ENCODE data around the gene ACP7. TPM values are rescaled to one million over a fixed set of nuclear protein-coding genes. Genes with fewer than 3 reads are reported as not detected.
A peak's percentile ranks its signal among the peaks of the same experiment; 100 is the strongest.

The ACP7 gene
- total and polyA plus RNA-seq, 2 donors (not counting 3 experiments of a cell fraction or from before 2014, with no cell fraction given), result 0.04 to 0.49 TPM

DNA sequence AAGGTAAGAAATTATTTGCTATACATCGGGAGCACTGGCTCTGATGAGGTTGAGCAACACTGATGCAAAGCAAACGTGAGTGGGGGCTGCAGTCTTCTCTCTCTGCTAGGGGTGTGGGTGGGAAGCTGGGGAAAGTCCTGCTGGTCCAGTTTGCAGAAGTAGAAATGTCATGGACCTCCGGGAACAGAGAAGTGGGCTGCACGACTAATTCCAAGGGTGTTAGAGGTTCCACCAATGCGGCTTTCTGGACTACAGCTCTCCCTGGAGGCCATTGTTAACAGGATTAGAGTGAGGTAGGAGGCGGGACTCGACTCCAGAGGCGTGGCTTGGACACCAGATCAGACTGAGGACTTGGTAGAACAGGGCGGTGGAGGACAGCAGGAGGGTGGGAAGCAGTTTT, 46.1 kb upstream of the ACP7 start:
- Histone ChIP-seq H3K9ac (replicated peaks; ENCODE audit: extremely low read depth, insufficient read depth, low read length) (no peak overlapping the region), H3K4me2 (ENCODE audit: insufficient read depth, low read length) (no peak overlapping the region), H3K4me1 (ENCODE audit: control insufficient read depth, extremely low read depth, insufficient read depth, low read length) (no peaks in the 10 kb centered on the region), H4K20me1 (replicated peaks; ENCODE audit: control insufficient read depth, extremely low read depth, insufficient read depth, low read length) (no peaks in the 10 kb centered on the region), H3K27me3 (ENCODE audit: control insufficient read depth in 2 of 2, insufficient read depth in 2 of 2, low read length in 2 of 2) (no peaks in the 10 kb centered on the region), H3K79me2 (ENCODE audit: control insufficient read depth, insufficient read depth, low read length) (no peaks in the 10 kb centered on the region), H3K4me3 (replicated peaks in 1 of 3; ENCODE audit: insufficient read depth in 1 of 3, low read depth in 1 of 3, low read length in 3 of 3) (no peak overlapping the region), H3K36me3 (ENCODE audit: control insufficient read depth in 2 of 2, extremely low read depth in 1 of 2, insufficient read depth in 2 of 2, low read length in 2 of 2) (no peaks in the 10 kb centered on the region), H3K27ac (ENCODE audit: insufficient read depth, low read depth, low read length) (no peak overlapping the region), H3K9me1 (replicated peaks; ENCODE audit: control insufficient read depth, extremely low read depth, insufficient read depth, low read length) (no peaks in the 10 kb centered on the region), H2AFZ (ENCODE audit: low read depth, low read length) (peak overlapping the region; percentile 43), H3K9me3 (replicated peaks; ENCODE audit: control insufficient read depth, insufficient read depth, low read length) (no peaks in the 10 kb centered on the region)
- intact Hi-C loops (cut with micrococcal nuclease) (loop anchor here (1.0 kb wide), 1 partner anchor 76 kb away; no protein-coding TSS in a partner anchor), dilution Hi-C loops (cut with MboI; ENCODE audit: extremely low pct_ligation_motif_present, low sequenced_read_pairs) (no loop called here)
- FAIRE-seq (peak; percentile 94), DNase-seq (ENCODE audit: low read depth, low spot score) (peak; percentile 55)
- TF ChIP-seq JUN (IDR thresholded peaks at IDR 0.05; ENCODE audit: borderline replicate concordance, insufficient read depth, insufficient read length, low read depth), result no peak
- TF ChIP-seq CTCF (IDR thresholded peaks at IDR 0.05; ENCODE audit: extremely low read depth in 1 of 2, insufficient read depth in 1 of 2, low read depth in 1 of 2, low read length in 2 of 2), result peak in 1 of 2 donors; percentile 24
- no TSS peak for BruUV-seq (replicated peaks)
- ChIA-PET CTCF (interaction anchor here (0.6 to 4.3 kb wide), 11 partner anchors 14 to 635 kb away, joined by 3 to 37 read pairs (median 4); partner anchors contain the start of genes FAM98C and FBXO17), POLR2A (no interaction called here)

GRCh38 chr19:39045506-39045905, 38.7 kb upstream of the ACP7 start:
- no TSS peak for BruUV-seq (replicated peaks)
- Histone ChIP-seq H3K27ac (ENCODE audit: insufficient read depth, low read depth, low read length) (no peak overlapping the region), H3K4me1 (ENCODE audit: control insufficient read depth, extremely low read depth, insufficient read depth, low read length) (no peaks in the 10 kb centered on the region), H3K4me2 (ENCODE audit: insufficient read depth, low read length) (no peak overlapping the region), H3K36me3 (ENCODE audit: control insufficient read depth in 2 of 2, extremely low read depth in 1 of 2, insufficient read depth in 2 of 2, low read length in 2 of 2) (no peaks in the 10 kb centered on the region), H3K9me3 (replicated peaks; ENCODE audit: control insufficient read depth, insufficient read depth, low read length) (no peaks in the 10 kb centered on the region), H3K4me3 (replicated peaks in 1 of 3; ENCODE audit: insufficient read depth in 1 of 3, low read depth in 1 of 3, low read length in 3 of 3) (no peak overlapping the region), H3K9ac (replicated peaks; ENCODE audit: extremely low read depth, insufficient read depth, low read length) (no peak overlapping the region), H3K9me1 (replicated peaks; ENCODE audit: control insufficient read depth, extremely low read depth, insufficient read depth, low read length) (no peaks in the 10 kb centered on the region), H4K20me1 (replicated peaks; ENCODE audit: control insufficient read depth, extremely low read depth, insufficient read depth, low read length) (no peaks in the 10 kb centered on the region), H2AFZ (ENCODE audit: low read depth, low read length) (no peak overlapping the region), H3K27me3 (ENCODE audit: control insufficient read depth in 2 of 2, insufficient read depth in 2 of 2, low read length in 2 of 2) (peaks cover 0 to 1% of the 10 kb centered on the region in 2 experiments), H3K79me2 (ENCODE audit: control insufficient read depth, insufficient read depth, low read length) (no peaks in the 10 kb centered on the region)
- DNase-seq (ENCODE audit: low read depth, low spot score) (no peak), FAIRE-seq (no peak)
- intact Hi-C loops (cut with micrococcal nuclease) (no loop called here), dilution Hi-C loops (cut with MboI; ENCODE audit: extremely low pct_ligation_motif_present, low sequenced_read_pairs) (no loop called here)
- ChIA-PET CTCF (no interaction called here), POLR2A (no interaction called here)
- TF ChIP-seq FOS (IDR thresholded peaks at IDR 0.05; ENCODE audit: borderline replicate concordance, insufficient read depth, low read length) (no peak), MYC (IDR thresholded peaks at IDR 0.05; ENCODE audit: low read depth, low read length) (no peak), POLR2A (IDR thresholded peaks at IDR 0.05; ENCODE audit: low read depth, low read length) (no peak), GATA2 (IDR thresholded peaks at IDR 0.05; ENCODE audit: insufficient read depth, insufficient read length, low read depth, low read length) (no peak), POLR2AphosphoS5 (IDR thresholded peaks at IDR 0.05; ENCODE audit: insufficient read depth, low read depth, low read length) (no peak), EZH2 (IDR thresholded peaks at IDR 0.05; ENCODE audit: borderline replicate concordance, low read depth, low read length, severe bottlenecking) (no peak)
- TF ChIP-seq, protein P1, sequence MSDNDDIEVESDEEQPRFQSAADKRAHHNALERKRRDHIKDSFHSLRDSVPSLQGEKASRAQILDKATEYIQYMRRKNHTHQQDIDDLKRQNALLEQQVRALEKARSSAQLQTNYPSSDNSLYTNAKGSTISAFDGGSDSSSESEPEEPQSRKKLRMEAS (IDR thresholded peaks at IDR 0.05; ENCODE audit: insufficient read depth, insufficient read length), result no peak
